HUES48 (cell line): ENCODE data around the gene MSANTD7.
A peak's percentile ranks its signal among the peaks of the same experiment; 100 is the strongest.

Experiments used
- H3K27ac ChIP-seq: one replicate; pipeline ENCODE4 v1.7.0; 2013; ENCODE audit warnings: low read depth, low read length, inconsistent platforms
- H3K27me3 ChIP-seq: 2 replicates; pipeline ENCODE4 v1.6.1; 2013; ENCODE audit warnings: mild to moderate bottlenecking, low read length; ENCODE audit not compliant: control insufficient read depth, insufficient read depth
- H3K36me3 ChIP-seq: 2 replicates; pipeline ENCODE4 v1.6.1; 2013; ENCODE audit warnings: low read length; ENCODE audit not compliant: control insufficient read depth, insufficient read depth
- H3K4me1 ChIP-seq: 2 replicates; pipeline ENCODE4 v1.6.1; 2013; ENCODE audit warnings: mild to moderate bottlenecking, low read length; ENCODE audit not compliant: control insufficient read depth, insufficient read depth
- H3K4me3 ChIP-seq: 2 replicates; pipeline ENCODE4 v1.5.1; 2013; ENCODE audit warnings: mild to moderate bottlenecking, low read depth, low read length
- H3K9ac ChIP-seq: 2 replicates; pipeline ENCODE4 v1.6.1; 2013; ENCODE audit warnings: mild to moderate bottlenecking, low read depth, low read length, moderate library complexity
- H3K9me3 ChIP-seq: 2 replicates; pipeline ENCODE4 v1.6.1; 2013; ENCODE audit warnings: low read length; ENCODE audit not compliant: control insufficient read depth, insufficient read depth

The MSANTD7 gene

GRCh38 chr10:14820010-14820774 is 17.9 kb upstream of the MSANTD7 start:
- peaks cover 15% of the 10 kb centered on the region for H3K4me1 ChIP-seq
- H3K27ac ChIP-seq = no peak overlapping the region
- H3K36me3 ChIP-seq = no peaks in the 10 kb centered on the region
- no peak overlapping the region for H3K9ac ChIP-seq
- H3K27me3 ChIP-seq = no peaks in the 10 kb centered on the region
- no peak overlapping the region for H3K4me3 ChIP-seq
- H3K9me3 ChIP-seq = no peaks in the 10 kb centered on the region

GRCh38 chr10:14820775-14821154 is 17.3 kb upstream of the MSANTD7 start:
- H3K27ac ChIP-seq = no peak overlapping the region

GRCh38 chr10:14821635-14822375 is 16.3 kb upstream of the MSANTD7 start:
- Histone ChIP-seq H3K9me3 (no peaks in the 10 kb centered on the region), H3K4me3 (no peak overlapping the region), H3K4me1 (peaks cover 15% of the 10 kb centered on the region), H3K9ac (no peak overlapping the region), H3K27me3 (no peaks in the 10 kb centered on the region), H3K36me3 (no peaks in the 10 kb centered on the region), H3K27ac (no peak overlapping the region)

More at GRCh38 chr10:14820775-14821154, 17.3 kb upstream of the MSANTD7 start:
- Histone ChIP-seq H3K4me3 (no peak overlapping the region), H3K9me3 (no peaks in the 10 kb centered on the region), H3K36me3 (no peaks in the 10 kb centered on the region), H3K4me1 (peaks cover 15% of the 10 kb centered on the region), H3K9ac (no peak overlapping the region), H3K27me3 (no peaks in the 10 kb centered on the region)

GRCh38 chr10:14822879-14823755 is 15.0 kb upstream of the MSANTD7 start:
- H3K9ac ChIP-seq = no peak overlapping the region

GRCh38 chr10:14823966-14824365 is 14.1 kb upstream of the MSANTD7 start:
- Histone ChIP-seq H3K4me3 (no peak overlapping the region), H3K36me3 (no peaks in the 10 kb centered on the region), H3K4me1 (peaks cover 15% of the 10 kb centered on the region), H3K27ac (no peak overlapping the region), H3K9ac (no peak overlapping the region), H3K27me3 (no peaks in the 10 kb centered on the region), H3K9me3 (no peaks in the 10 kb centered on the region)

More at GRCh38 chr10:14822879-14823755, 15.0 kb upstream of the MSANTD7 start:
- Histone ChIP-seq H3K4me1 (peaks cover 15% of the 10 kb centered on the region), H3K36me3 (no peaks in the 10 kb centered on the region), H3K27me3 (no peaks in the 10 kb centered on the region), H3K27ac (no peak overlapping the region), H3K4me3 (no peak overlapping the region), H3K9me3 (no peaks in the 10 kb centered on the region)

GRCh38 chr10:14826076-14826829 is 11.9 kb upstream of the MSANTD7 start:
- Histone ChIP-seq H3K9ac (no peak overlapping the region), H3K27ac (no peak overlapping the region), H3K27me3 (no peaks in the 10 kb centered on the region), H3K9me3 (no peaks in the 10 kb centered on the region), H3K4me1 (peaks cover 15% of the 10 kb centered on the region), H3K36me3 (no peaks in the 10 kb centered on the region), H3K4me3 (no peak overlapping the region)

- H3K4me1 ChIP-seq = peaks cover 7% of the 10 kb centered on the region; the same call in 1 of the 2 replicates
- H3K27me3 ChIP-seq = no peaks in the 10 kb centered on the region
- no peak overlapping the region for H3K9ac ChIP-seq
These were observed 5.0 kb upstream of the MSANTD7 start for GRCh38 chr10:14833106-14833505.

GRCh38 chr10:14836208-14836607 is 1.9 kb upstream of the MSANTD7 start:
- no peak overlapping the region for H3K27ac ChIP-seq
- H3K9ac ChIP-seq = no peak overlapping the region
- H3K4me1 ChIP-seq = peaks cover 10% of the 10 kb centered on the region; the same call in 1 of the 2 replicates
- H3K9me3 ChIP-seq = no peaks in the 10 kb centered on the region
- H3K4me3 ChIP-seq = no peak overlapping the region
- H3K36me3 ChIP-seq = peaks cover 13% of the 10 kb centered on the region
- no peaks in the 10 kb centered on the region for H3K27me3 ChIP-seq

More at GRCh38 chr10:14833106-14833505, 5.0 kb upstream of the MSANTD7 start:
- H3K27ac ChIP-seq = no peak overlapping the region
- H3K9me3 ChIP-seq = no peaks in the 10 kb centered on the region
- no peaks in the 10 kb centered on the region for H3K36me3 ChIP-seq
- H3K4me3 ChIP-seq = no peak overlapping the region

- Histone ChIP-seq H3K9me3 (no peaks in the 10 kb centered on the region), H3K4me3 (peak overlapping the region; percentile 90), H3K4me1 (peaks cover 10% of the 10 kb centered on the region; the same call in 1 of the 2 replicates), H3K27ac (peak overlapping the region; percentile 96), H3K27me3 (no peaks in the 10 kb centered on the region), H3K9ac (peak overlapping the region; percentile 78), H3K36me3 (peaks cover 22% of the 10 kb centered on the region)
These were observed 926 bp upstream of the MSANTD7 start for GRCh38 chr10:14837003-14837756.
